Upper lobe of left lung (tissue), 6 donors: ENCODE measurements around the gene RPP25. TPM values are rescaled to one million over a fixed set of nuclear protein-coding genes. Genes with fewer than 3 reads are reported as not detected.
A peak's percentile ranks its signal among the peaks of the same experiment; 100 is the strongest.

Experiments used
- ATAC-seq, 2 donors: fragments of 200-7000 bp; cut with Tn5 transposase; one replicate each; pipeline ENCODE4 v1.9.1; 2022; ENCODE audit warnings: mild to moderate bottlenecking in 2 of 2, moderate library complexity in 2 of 2; ENCODE audit not compliant: low FRiP score in 2 of 2
- DNase-seq, 2 donors: peaks; one replicate each; pipeline ENCODE4 v3.0.0-alpha.2; 2019 to 2020
- H3K27ac ChIP-seq, 4 donors: fragments of 200-600 bp; sonication (generic); one replicate each; pipeline ENCODE4 v1.5.1; 2016 to 2019
- H3K27me3 ChIP-seq, 4 donors: fragments of 200-600 bp; sonication (generic); one replicate each; pipeline ENCODE4 v1.5.1; 2017 to 2019
- H3K36me3 ChIP-seq, 4 donors: fragments of 200-600 bp; sonication (generic); one replicate each; pipeline ENCODE4 v1.5.1; 2016 to 2019
- H3K4me1 ChIP-seq, 4 donors: fragments of 200-600 bp; sonication (generic); one replicate each; pipeline ENCODE4 v1.5.1; 2018 to 2019
- H3K4me3 ChIP-seq, 4 donors: fragments of 200-600 bp; sonication (generic); one replicate each; pipeline ENCODE4 v1.5.1; 2017 to 2019; ENCODE audit warnings: mild to moderate bottlenecking in 2 of 4, moderate library complexity in 1 of 4
- H3K9me3 ChIP-seq, 4 donors: fragments of 200-600 bp; sonication (generic); one replicate each; pipeline ENCODE4 v1.5.1; 2018 to 2019
- CTCF ChIP-seq, 6 experiments: fragments of 450-650 bp in 4 of 6; fragments of 200-600 bp in 2 of 6; sonication (generic) in 2 of 6; IDR thresholded peaks; one replicate each; pipeline ENCODE4 v1.5.1; 2016 to 2019; ENCODE audit warnings: antibody characterized with exemption in 6 of 6
- EP300 ChIP-seq, 4 donors: sonication (generic); formaldehyde crosslinking; IDR thresholded peaks; one replicate each; pipeline ENCODE4 v1.5.1; 2017; ENCODE audit warnings: antibody characterized with exemption in 4 of 4, control low read depth in 2 of 4
- POLR2A ChIP-seq, 4 donors: fragments of 450-650 bp; IDR thresholded peaks; one replicate each; pipeline ENCODE4 v1.5.1; 2016 to 2017; ENCODE audit warnings: antibody characterized with exemption in 4 of 4, mild to moderate bottlenecking in 2 of 4
- POLR2AphosphoS5 ChIP-seq, 2 donors: sonication (generic); formaldehyde crosslinking; IDR thresholded peaks; one replicate each; pipeline ENCODE4 v1.5.1; 2017; ENCODE audit warnings: antibody characterized with exemption in 2 of 2
- WGBS, 2 donors: methylation state at CpG; one replicate each; pipeline ENCODE4 v1.1.5; 2017 to 2018; 5-methylcytosine and 5-hydroxymethylcytosine counted together
- total RNA-seq, 6 donors: library from RNA; depleted of rRNA in 4 of 6; stranded (reverse); fragments of >200 nt in 4 of 6; gene quantifications; one replicate each; pipeline versions ENCODE4 v1.1.0 to v1.2.1, GENCODE V29; 2016 to 2021
- donor health status: DM: no; HTN: no; CAD: no; lungs with moderate emphysema.
- donor health status: DM: no; HTN: yes; CAD: no; lungs with severe emphysema.

Gene RPP25
- total RNA-seq, 6 donors from 2014 or later, result 9.4 to 28.4 (median 19.2) TPM

DNA sequence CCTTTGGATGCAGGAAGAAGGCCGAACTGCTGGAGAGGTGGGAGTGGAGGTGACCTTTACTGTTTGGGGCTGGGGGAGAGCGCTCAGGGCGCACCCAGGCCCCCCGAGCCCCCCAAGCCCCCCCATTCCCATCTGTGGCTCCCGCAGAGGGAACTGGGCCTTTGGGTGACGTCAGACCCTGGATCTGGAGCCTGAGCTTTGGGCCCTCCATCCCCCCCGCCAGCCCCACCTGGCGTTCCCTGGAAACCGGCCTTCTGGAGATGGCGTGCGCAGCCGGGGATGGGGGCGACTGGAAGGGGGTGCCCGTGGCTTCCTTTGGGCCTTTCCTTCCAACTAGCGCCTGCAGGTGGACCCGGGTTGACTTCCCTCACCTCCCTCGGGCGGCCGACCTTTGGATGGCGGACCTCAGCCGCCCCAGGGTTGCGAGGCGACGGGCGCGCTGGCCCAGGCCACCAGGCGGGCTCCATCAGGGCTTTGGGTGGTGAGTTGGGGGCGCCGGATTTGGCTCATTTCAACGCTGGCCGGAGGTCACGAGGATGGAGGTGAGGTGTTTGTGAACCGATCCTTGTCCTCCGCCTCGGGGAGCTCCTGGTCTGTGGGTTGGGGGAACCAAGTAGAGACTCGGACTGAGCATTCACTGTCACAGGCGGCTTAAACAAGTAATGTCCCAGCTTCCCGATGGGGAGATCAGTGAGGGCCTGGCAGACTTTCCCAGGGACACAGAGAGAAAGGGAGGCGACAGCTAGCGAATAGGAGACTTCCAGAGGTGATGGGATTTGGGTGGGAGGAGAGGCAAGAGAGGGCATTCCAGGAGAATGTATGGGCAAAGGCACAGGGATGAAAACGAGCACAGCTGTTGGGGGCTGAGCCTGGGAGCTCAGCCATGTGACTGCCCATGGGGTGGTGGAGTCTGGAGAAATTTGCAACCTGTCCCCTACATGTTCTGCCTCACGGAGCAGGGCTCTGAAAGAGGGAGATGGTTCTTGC is 39.5 kb upstream of the RPP25 start:
- Histone ChIP-seq H3K4me3 (peak overlapping the region; percentile 46 to 77 (median 63)), H3K4me1 (peaks cover 10 to 13% (median 11%) of the 10 kb centered on the region in 4 donors), H3K27me3 (peaks cover 0 to 8% (median 1%) of the 10 kb centered on the region in 4 donors), H3K36me3 (no peaks in the 10 kb centered on the region), H3K9me3 (no peaks in the 10 kb centered on the region), H3K27ac (no peak overlapping the region)
- no peak for TF ChIP-seq POLR2A (IDR thresholded peaks at IDR 0.05)
- no peak for TF ChIP-seq CTCF (IDR thresholded peaks at IDR 0.05)
- no peak for TF ChIP-seq POLR2AphosphoS5 (IDR thresholded peaks at IDR 0.05)
- TF ChIP-seq EP300 (IDR thresholded peaks at IDR 0.05), result no peak
- 21 to 33% methylated on average over 12 to 36 of the region's 42 CpGs for WGBS, 2 donors
- peak in 1 of 2 donors; percentile 77 for DNase-seq
- ATAC-seq, result no peak

DNA sequence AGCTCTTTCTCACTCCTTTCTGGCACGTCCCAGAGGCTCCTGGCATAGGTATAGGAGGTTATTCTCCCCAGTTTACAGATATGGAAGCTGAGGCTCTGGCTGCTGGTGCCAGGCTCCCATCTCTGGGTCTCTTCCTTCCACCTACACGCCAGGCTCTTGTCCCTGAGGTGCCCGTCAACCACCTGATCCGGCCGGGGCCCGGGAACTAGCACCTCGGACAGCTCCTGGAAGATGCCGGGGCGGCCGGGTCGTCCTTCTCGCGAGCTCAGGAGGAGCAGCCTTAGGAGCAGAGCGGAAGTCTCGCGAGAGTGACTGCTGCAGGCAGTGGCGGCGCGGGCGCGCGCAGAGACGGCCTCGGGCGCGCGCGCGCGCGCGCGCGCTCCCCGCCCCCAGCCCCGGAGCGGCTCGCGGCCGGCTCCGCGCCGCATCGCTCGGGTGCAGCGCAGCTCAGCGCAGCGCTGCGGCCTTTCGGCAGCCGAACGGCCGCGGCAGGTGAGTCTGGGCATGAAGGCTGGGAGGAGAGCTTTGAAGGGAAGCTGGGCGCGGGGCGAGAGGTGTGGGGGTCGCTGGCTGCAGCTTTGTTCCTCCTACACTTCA is 38.7 kb upstream of the RPP25 start, which contains the start of gene SCAMP5:
TSS of gene SCAMP5 (plus strand) at position 382 of the 597 bp plus-strand sequence. CDS start 16,277 bp downstream, outside the sequence.
- DNase-seq, result peak; percentile 95 to 97
- peaks cover 0 to 8% (median 1%) of the 10 kb centered on the region in 4 donors for H3K27me3 ChIP-seq
- H3K4me1 ChIP-seq, result peaks cover 10 to 13% (median 11%) of the 10 kb centered on the region in 4 donors
- no peak within 1 kb of the TSS for H3K27ac ChIP-seq
- no peak for TF ChIP-seq POLR2A (IDR thresholded peaks at IDR 0.05)
- no peak for TF ChIP-seq EP300 (IDR thresholded peaks at IDR 0.05)
- TF ChIP-seq CTCF (IDR thresholded peaks at IDR 0.05), result no peak
- TF ChIP-seq POLR2AphosphoS5 (IDR thresholded peaks at IDR 0.05), result no peak
- WGBS, 2 donors, result 1 to 4% methylated on average over 12 to 18 of the region's 58 CpGs
- H3K36me3 ChIP-seq, result no peaks in the 10 kb centered on the region
- H3K4me3 ChIP-seq, result peak within 1 kb of the TSS; percentile 46 to 77 (median 63)
- H3K9me3 ChIP-seq, result no peaks in the 10 kb centered on the region
- ATAC-seq, result peak; percentile 92 to 95

DNA sequence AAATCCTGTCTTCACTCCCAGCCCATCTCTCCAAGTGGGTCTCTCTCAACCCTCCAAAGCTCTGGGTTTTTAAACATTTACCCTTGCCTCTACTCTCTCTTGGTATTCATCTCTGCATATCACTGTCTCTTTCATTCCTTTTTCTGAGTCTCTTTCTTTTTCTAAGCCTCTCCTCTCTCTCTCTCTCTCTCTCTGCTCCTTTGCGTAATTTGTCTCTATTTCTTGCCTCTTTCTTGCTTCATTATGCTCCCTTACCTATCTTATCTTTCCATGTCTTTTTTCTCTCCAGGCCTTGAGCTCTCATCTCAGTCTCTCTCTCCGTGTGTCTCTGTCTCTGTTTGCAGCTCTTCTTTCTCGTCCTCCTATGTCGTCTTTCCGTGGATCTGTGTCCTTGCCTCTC is 38.1 kb upstream of the RPP25 start:
- TF ChIP-seq POLR2A (IDR thresholded peaks at IDR 0.05) (no peak), CTCF (IDR thresholded peaks at IDR 0.05) (no peak), EP300 (IDR thresholded peaks at IDR 0.05) (no peak), POLR2AphosphoS5 (IDR thresholded peaks at IDR 0.05) (no peak)
- Histone ChIP-seq H3K27me3 (peaks cover 0 to 8% (median 1%) of the 10 kb centered on the region in 4 donors), H3K4me1 (peaks cover 10 to 13% (median 11%) of the 10 kb centered on the region in 4 donors), H3K9me3 (no peaks in the 10 kb centered on the region), H3K4me3 (no peak overlapping the region), H3K27ac (no peak overlapping the region), H3K36me3 (no peaks in the 10 kb centered on the region)
- DNase-seq (no peak), ATAC-seq (no peak)
- WGBS, 2 donors, result 50 to 59% methylated on average over 5 of the region's 5 CpGs

DNA sequence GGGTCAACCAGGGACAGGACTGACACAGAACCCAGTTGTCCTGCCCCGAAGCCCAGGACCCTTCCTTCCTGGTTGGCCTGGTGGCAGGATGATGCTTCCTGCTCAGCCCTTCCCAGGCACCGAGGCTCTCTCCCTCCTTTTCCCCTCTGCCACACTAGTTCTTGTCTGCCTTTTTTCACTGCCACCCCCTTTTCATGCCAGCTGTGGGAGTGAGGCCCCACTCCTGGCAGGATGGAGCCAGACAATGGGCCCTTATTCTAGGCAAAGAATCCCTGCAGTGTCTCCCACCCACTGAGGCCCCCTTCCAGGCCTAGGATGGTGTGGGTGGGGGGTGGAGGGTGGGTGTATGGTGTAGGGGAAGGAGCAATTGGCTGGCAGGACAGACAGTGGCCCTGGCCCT is 37.7 kb upstream of the RPP25 start:
- H3K9me3 ChIP-seq, result no peaks in the 10 kb centered on the region
- no peak for DNase-seq
- peaks cover 10 to 13% (median 11%) of the 10 kb centered on the region in 4 donors for H3K4me1 ChIP-seq
- 50 to 68% methylated on average over 2 of the region's 2 CpGs for WGBS, 2 donors
- no peaks in the 10 kb centered on the region for H3K36me3 ChIP-seq
- no peak for ATAC-seq
- TF ChIP-seq POLR2AphosphoS5 (IDR thresholded peaks at IDR 0.05) (no peak), POLR2A (IDR thresholded peaks at IDR 0.05) (no peak), CTCF (IDR thresholded peaks at IDR 0.05) (no peak), EP300 (IDR thresholded peaks at IDR 0.05) (no peak)
- no peak overlapping the region for H3K27ac ChIP-seq
- H3K4me3 ChIP-seq, result no peak overlapping the region
- H3K27me3 ChIP-seq, result peaks cover 0 to 8% (median 1%) of the 10 kb centered on the region in 4 donors
